Smooth muscle cell (in vitro differentiated cells): ENCODE data around the gene NABP1. TPM values are rescaled to one million over a fixed set of nuclear protein-coding genes. Genes with fewer than 3 reads are reported as not detected.

Experiments
- DNase-seq: peaks from one replicate; lab custom pipeline; 2025; ENCODE audit not compliant: unreplicated experiment; lab: John Stamatoyannopoulos, UW
- H2AFZ ChIP-seq: fragments of 200-600 bp; sonication (generic); 2 replicates; pipeline ENCODE4 v1.6.0; 2016; ENCODE audit warnings: antibody characterized with exemption, low read depth, mild to moderate bottlenecking
- H3F3A ChIP-seq: fragments of 200-600 bp; sonication (generic); 2 replicates; pipeline ENCODE4 v1.6.0; 2017; ENCODE audit warnings: antibody characterized with exemption, low read depth
- H3K27ac ChIP-seq: fragments of 200-600 bp; sonication (generic); 2 replicates; pipeline ENCODE4 v1.5.1; 2016; ENCODE audit warnings: low read depth, mild to moderate bottlenecking
- H3K27me3 ChIP-seq: fragments of 200-600 bp; sonication (generic); 2 replicates; pipeline ENCODE4 v1.6.1; 2016; ENCODE audit warnings: low read depth, mild to moderate bottlenecking
- H3K36me3 ChIP-seq: fragments of 200-600 bp; sonication (generic); 2 replicates; pipeline ENCODE4 v1.5.1; 2016; ENCODE audit warnings: low read depth
- H3K4me1 ChIP-seq: fragments of 200-600 bp; sonication (generic); 2 replicates; pipeline ENCODE4 v1.5.1; 2016; ENCODE audit warnings: low read depth
- H3K4me2 ChIP-seq: fragments of 200-600 bp; sonication (generic); 2 replicates; pipeline ENCODE4 v1.6.0; 2016; ENCODE audit warnings: mild to moderate bottlenecking
- H3K4me3 ChIP-seq: fragments of 200-600 bp; sonication (generic); 2 replicates; pipeline ENCODE4 v1.5.1; 2016; ENCODE audit warnings: mild to moderate bottlenecking
- H3K79me2 ChIP-seq: fragments of 200-600 bp; sonication (generic); 2 replicates; pipeline ENCODE4 v1.6.0; 2016; ENCODE audit warnings: low read depth, mild to moderate bottlenecking
- H3K9ac ChIP-seq: fragments of 200-600 bp; sonication (generic); 2 replicates; pipeline ENCODE4 v1.6.0; 2016; ENCODE audit warnings: low read depth
- H3K9me3 ChIP-seq: fragments of 200-600 bp; sonication (generic); replicated peaks from 2 replicates; pipeline ENCODE4 v1.5.1; 2016; ENCODE audit warnings: low read depth
- H4K20me1 ChIP-seq: fragments of 200-600 bp; sonication (generic); 2 replicates; pipeline ENCODE4 v1.6.0; 2016; ENCODE audit warnings: low read depth
- WGBS: methylation state at CpG from one replicate; pipeline ENCODE4 v1.1.7; 2016; ENCODE audit warnings: low lambda C conversion rate; 5-methylcytosine and 5-hydroxymethylcytosine counted together
- polyA plus RNA-seq: library from polyadenylated mRNA; unstranded; fragments of >200 nt; fragmentation: Nextera tagmentation; extraction: Ambion mirVana; gene quantifications from 2 replicates; pipeline ENCODE4 v1.2.1, GENCODE V29; 2016
- total RNA-seq: library from RNA; depleted of rRNA; stranded (reverse); fragments of >200 nt; gene quantifications from 2 replicates; pipeline ENCODE4 v1.2.3, GENCODE V29; 2014
- TF ChIP-seq, protein P1 (sequence below): fragments of 200-600 bp; sonication (generic); IDR thresholded peaks from 2 replicates; pipeline ENCODE4 v1.5.1; 2017; ENCODE audit warnings: borderline replicate concordance, mild to moderate bottlenecking, antibody characterized with exemption; ENCODE audit not compliant: insufficient read depth, poor library complexity, severe bottlenecking

The NABP1 gene
- total and polyA plus RNA-seq, 2 experiments from 2014 or later, result 7.8 to 44.9 TPM

DNA sequence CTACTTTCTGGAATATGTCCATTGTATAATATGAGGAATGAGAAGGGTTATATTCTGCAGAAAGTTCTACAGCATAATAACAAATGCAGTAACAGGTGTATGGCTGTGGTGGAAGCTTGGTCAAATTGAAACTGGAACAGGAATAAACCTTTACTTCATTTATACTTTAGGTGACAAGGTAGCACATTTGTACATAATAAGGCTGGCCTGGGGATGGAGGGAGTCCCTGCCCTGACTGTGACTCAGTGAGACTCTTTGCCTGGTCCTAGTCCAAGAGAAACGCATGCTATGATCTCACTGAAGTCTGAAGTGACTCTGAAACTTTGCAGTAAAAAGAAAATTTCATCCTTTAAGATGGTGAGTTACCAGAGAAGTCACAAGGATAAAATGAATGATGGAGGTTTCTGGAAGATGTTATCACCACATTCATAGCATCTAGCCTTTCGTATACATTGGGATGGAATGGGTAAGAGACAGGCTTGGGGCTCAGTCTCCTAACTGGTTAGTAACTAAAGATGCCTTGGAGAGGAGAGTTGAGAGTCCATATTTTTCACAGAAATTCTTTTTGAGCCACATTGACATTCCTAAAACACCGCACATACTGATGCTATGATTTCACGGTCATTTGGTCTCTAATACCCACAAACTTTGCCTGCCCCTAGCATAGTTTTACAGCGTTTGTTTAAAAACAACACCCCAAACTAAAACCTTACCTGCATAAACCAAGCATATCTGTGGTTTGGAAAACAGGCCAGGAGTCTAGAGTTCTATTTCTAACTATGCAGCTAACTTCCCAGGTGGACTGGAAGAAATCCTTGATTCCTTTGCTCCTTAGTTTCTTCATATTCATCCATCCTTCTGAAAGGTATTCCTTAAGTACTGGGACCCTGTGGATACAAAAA is 42.4 kb upstream of the NABP1 start:
- Histone ChIP-seq H3K27ac (peak overlapping the region; percentile 98), H3K36me3 (no peaks in the 10 kb centered on the region), H3K4me1 (peaks cover 29% of the 10 kb centered on the region), H3K79me2 (no peaks in the 10 kb centered on the region), H3K4me2 (peak overlapping the region; percentile 76), H3K9ac (peak overlapping the region; percentile 86), H4K20me1 (no peaks in the 10 kb centered on the region), H2AFZ (no peak overlapping the region), H3K27me3 (no peaks in the 10 kb centered on the region), H3K4me3 (no peak overlapping the region), H3F3A (peaks cover 18% of the 10 kb centered on the region), H3K9me3 (no peaks in the 10 kb centered on the region)
- DNase-seq, result no peak
- 17% methylated on average over 5 of the region's 5 CpGs for WGBS
- TF ChIP-seq, protein P1, sequence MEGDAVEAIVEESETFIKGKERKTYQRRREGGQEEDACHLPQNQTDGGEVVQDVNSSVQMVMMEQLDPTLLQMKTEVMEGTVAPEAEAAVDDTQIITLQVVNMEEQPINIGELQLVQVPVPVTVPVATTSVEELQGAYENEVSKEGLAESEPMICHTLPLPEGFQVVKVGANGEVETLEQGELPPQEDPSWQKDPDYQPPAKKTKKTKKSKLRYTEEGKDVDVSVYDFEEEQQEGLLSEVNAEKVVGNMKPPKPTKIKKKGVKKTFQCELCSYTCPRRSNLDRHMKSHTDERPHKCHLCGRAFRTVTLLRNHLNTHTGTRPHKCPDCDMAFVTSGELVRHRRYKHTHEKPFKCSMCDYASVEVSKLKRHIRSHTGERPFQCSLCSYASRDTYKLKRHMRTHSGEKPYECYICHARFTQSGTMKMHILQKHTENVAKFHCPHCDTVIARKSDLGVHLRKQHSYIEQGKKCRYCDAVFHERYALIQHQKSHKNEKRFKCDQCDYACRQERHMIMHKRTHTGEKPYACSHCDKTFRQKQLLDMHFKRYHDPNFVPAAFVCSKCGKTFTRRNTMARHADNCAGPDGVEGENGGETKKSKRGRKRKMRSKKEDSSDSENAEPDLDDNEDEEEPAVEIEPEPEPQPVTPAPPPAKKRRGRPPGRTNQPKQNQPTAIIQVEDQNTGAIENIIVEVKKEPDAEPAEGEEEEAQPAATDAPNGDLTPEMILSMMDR, result no peak

DNA sequence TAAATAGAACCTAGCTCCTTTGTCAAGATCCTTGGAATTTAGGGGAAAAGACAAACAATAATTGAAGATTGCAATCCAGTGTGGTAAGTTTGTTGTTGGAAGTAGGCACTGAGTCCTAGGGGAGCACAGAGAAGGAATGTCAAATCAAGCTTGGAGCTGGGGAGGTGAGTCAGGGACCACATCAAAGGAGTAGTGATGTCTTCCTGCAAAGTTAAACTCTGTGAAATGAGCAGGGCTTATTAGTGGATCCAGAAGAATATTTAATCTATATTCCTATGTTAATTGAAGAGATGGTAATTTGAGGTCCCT is 41.7 kb upstream of the NABP1 start:
- Histone ChIP-seq H3K4me2 (peak overlapping the region; percentile 76), H3K9ac (peak overlapping the region; percentile 86), H3K9me3 (no peaks in the 10 kb centered on the region)

DNA sequence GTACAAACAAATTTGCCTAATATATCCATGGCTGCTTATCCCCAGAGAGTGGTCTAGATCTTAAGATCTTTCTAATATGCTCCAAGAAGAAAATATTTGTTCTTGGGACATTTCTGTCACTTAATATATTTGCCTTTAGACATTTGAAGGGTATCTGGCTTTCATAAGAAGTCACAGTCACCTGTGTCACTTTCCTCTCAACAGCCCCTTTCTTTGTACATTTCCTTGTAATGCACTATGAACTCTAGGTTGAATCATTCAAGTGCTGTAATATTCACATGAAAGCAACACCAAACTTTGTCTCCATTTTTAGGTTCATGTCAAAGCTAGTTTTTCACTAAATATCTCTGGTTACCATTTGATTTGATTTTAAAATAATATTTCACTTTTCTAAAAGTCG is 41.4 kb upstream of the NABP1 start:
- H3K9me3 ChIP-seq, result no peaks in the 10 kb centered on the region
- no peak overlapping the region for H2AFZ ChIP-seq
- H3F3A ChIP-seq, result peaks cover 18% of the 10 kb centered on the region
- TF ChIP-seq, protein P1, result no peak
- DNase-seq, result no peak
- peak overlapping the region; percentile 86 for H3K9ac ChIP-seq
- peak overlapping the region; percentile 98 for H3K27ac ChIP-seq
- H3K36me3 ChIP-seq, result no peaks in the 10 kb centered on the region
- H3K27me3 ChIP-seq, result no peaks in the 10 kb centered on the region
- no peaks in the 10 kb centered on the region for H3K79me2 ChIP-seq
- H3K4me1 ChIP-seq, result peaks cover 29% of the 10 kb centered on the region
- H3K4me3 ChIP-seq, result no peak overlapping the region
- H3K4me2 ChIP-seq, result peak overlapping the region; percentile 76
- WGBS, result 100% methylated on average over 1 of the region's 1 CpG
- no peaks in the 10 kb centered on the region for H4K20me1 ChIP-seq

More for the DNA sequence above, 41.7 kb upstream of the NABP1 start:
- H2AFZ ChIP-seq, result no peak overlapping the region
- peaks cover 18% of the 10 kb centered on the region for H3F3A ChIP-seq
- peaks cover 29% of the 10 kb centered on the region for H3K4me1 ChIP-seq
- no peaks in the 10 kb centered on the region for H3K79me2 ChIP-seq
- peak overlapping the region; percentile 98 for H3K27ac ChIP-seq
- no peak overlapping the region for H3K4me3 ChIP-seq
- no peaks in the 10 kb centered on the region for H3K36me3 ChIP-seq
- no peak for DNase-seq
- no peaks in the 10 kb centered on the region for H3K27me3 ChIP-seq
- TF ChIP-seq, protein P1, result no peak
- no peaks in the 10 kb centered on the region for H4K20me1 ChIP-seq
